HG02798 (cell line): Measurements from ENCODE around the gene SLC9B2.

Source experiments
- ATAC-seq: cut with Tn5 transposase; IDR thresholded peaks from one replicate; pipeline ENCODE4 v1.9.1; 2021; ENCODE audit warnings: mild to moderate bottlenecking; ENCODE audit not compliant: unreplicated experiment, poor library complexity

Gene SLC9B2

GRCh38 chr4:103076747-103077347 is at the start of gene SLC9B2:
Gene SLC9B2 (minus strand): TSS chr4:103076761. CDS start chr4:103067550, 9,211 bp downstream.
- peak; percentile 63 for ATAC-seq

- no peak for ATAC-seq
These were observed 49.6 kb upstream of the SLC9B2 start for GRCh38 chr4:103126126-103126525.

GRCh38 chr4:103123114-103123513 is 46.6 kb upstream of the SLC9B2 start:
- no peak for ATAC-seq

GRCh38 chr4:103118166-103118565 is 41.6 kb upstream of the SLC9B2 start:
- no peak for ATAC-seq

- ATAC-seq, result no peak
These were observed 35.0 kb upstream of the SLC9B2 start for GRCh38 chr4:103111598-103111997.

- ATAC-seq, result no peak
These were observed 32.0 kb upstream of the SLC9B2 start for GRCh38 chr4:103108542-103108941.

- no peak for ATAC-seq
These were observed 29.2 kb upstream of the SLC9B2 start for GRCh38 chr4:103105558-103106356.

- ATAC-seq, result no peak
These were observed 28.3 kb upstream of the SLC9B2 start for GRCh38 chr4:103104886-103105285.

- no peak for ATAC-seq
These were observed 24.1 kb upstream of the SLC9B2 start for GRCh38 chr4:103100691-103101090.

GRCh38 chr4:103099691-103100392 is 23.3 kb upstream of the SLC9B2 start, which contains the start of gene BDH2:
Gene BDH2 (minus strand): TSS chr4:103099834. CDS start chr4:103096254, 3,580 bp downstream.
- peak; percentile 98 for ATAC-seq

- no peak for ATAC-seq
These were observed 22.3 kb upstream of the SLC9B2 start for GRCh38 chr4:103098756-103099440.

GRCh38 chr4:103098341-103098740 is 21.8 kb upstream of the SLC9B2 start:
- ATAC-seq, result no peak

- ATAC-seq, result no peak
These were observed 20.6 kb upstream of the SLC9B2 start for GRCh38 chr4:103097112-103097511.

GRCh38 chr4:103095080-103095479 is 18.5 kb upstream of the SLC9B2 start:
- ATAC-seq, result no peak

- ATAC-seq, result no peak
These were observed 15.7 kb upstream of the SLC9B2 start for GRCh38 chr4:103092245-103092644.

- peak; percentile 85 for ATAC-seq
These were observed 15.2 kb upstream of the SLC9B2 start for GRCh38 chr4:103091601-103092223.

- ATAC-seq, result no peak
These were observed 12.9 kb upstream of the SLC9B2 start for GRCh38 chr4:103089481-103089880.

- no peak for ATAC-seq
These were observed 10.0 kb upstream of the SLC9B2 start for GRCh38 chr4:103086551-103086950.

- no peak for ATAC-seq
These were observed 9.1 kb upstream of the SLC9B2 start for GRCh38 chr4:103085555-103086196.

GRCh38 chr4:103079621-103080020 is 3.1 kb upstream of the SLC9B2 start:
- no peak for ATAC-seq
